ENCODE measurements around the gene KRTAP10-4.
"Not testable (repeated sequence)": the region's sequence is repeated elsewhere in the genome, so short reads cannot be mapped to it uniquely, and the experiment has no call there.

DNA sequence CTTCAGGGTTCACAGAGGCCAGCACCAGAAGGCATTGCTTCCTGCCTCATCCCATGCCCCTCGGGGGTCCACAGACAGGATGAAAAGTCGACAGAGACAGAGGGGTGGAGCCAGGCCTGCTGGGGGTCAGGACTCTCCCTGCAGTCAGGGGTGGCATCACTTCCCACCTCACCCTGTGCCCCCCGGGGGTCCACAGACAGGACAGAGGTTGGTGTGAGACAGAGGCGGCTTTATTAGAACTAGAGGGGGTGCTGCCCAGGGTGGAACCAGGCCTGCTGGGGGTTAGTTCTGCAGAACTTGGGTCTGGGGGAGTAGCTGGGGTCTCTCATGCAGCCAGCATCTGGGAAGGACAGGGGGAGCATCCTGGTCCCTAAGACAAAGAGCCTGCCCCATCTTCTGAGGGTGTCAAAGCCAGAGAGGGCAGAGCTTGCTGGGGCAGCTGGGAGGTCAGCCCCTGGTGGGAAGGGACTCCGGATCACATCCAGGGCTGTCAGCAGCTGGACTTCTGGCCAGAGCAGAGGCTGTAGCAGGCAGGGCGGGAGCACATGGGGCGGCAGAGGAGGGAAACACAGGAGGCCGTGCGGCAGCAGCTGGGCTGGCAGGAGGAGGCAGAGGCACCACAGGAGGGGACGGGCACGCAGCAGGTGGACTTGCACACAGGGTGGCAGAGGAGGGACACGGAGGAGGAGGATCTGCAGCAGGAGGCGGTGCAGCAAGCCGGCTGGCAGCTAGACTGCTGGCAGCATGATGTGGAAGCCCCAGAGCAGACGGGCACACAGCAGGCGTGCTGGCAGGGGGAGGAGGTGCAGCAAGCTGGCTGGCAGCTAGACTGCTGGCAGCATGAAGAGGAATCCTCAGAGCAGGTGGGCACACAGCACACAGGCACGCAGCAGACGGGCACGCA lies 17.6 kb downstream of the KRTAP10-4 start:
- TF ChIP-seq CTCF, POLR2A (IDR thresholded peaks at IDR 0.05): not testable (repeated sequence)
